Bone marrow (tissue), 2 donors: ENCODE results near the gene YOD1.

Source experiments
- DNase-seq, 2 donors: peaks; one replicate each; lab custom pipeline; 2025; lab: John Stamatoyannopoulos, UW

Gene YOD1

DNA sequence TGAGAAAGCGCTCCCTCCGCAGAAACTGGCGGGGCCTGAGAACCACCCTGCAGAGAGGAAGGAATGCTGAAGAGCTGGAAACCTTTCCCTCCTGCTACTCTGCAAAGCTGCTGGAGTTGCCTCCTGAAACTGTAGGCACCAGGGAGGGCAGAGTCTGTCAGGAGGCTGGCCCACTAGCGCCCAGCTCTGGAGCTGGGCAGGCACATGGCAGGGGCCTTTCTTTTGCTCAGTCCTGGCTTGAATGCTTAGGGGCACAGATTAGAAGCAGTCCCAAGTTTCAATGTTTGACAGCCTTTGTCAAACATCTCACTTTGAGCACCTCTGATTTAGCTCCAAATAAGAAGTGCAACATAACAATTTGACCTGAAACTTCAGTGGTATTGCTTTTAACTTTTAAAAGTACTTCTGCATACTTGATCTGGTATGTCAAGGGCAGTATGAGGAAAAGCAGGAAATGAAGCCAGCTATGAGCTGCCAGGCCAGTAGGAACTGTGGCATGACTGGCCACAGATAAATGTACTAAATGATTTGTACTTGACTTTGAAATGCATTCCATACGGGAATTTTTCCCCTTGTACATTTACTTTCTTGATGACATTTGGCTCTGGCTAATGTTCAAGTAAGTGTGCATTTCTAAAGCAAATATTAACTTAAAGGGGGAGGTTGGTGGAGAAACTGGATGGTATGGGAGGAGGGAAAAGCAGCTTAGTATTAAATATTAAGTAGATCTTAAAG, 25.7 kb downstream of the YOD1 start:
- DNase-seq = no peak

DNA sequence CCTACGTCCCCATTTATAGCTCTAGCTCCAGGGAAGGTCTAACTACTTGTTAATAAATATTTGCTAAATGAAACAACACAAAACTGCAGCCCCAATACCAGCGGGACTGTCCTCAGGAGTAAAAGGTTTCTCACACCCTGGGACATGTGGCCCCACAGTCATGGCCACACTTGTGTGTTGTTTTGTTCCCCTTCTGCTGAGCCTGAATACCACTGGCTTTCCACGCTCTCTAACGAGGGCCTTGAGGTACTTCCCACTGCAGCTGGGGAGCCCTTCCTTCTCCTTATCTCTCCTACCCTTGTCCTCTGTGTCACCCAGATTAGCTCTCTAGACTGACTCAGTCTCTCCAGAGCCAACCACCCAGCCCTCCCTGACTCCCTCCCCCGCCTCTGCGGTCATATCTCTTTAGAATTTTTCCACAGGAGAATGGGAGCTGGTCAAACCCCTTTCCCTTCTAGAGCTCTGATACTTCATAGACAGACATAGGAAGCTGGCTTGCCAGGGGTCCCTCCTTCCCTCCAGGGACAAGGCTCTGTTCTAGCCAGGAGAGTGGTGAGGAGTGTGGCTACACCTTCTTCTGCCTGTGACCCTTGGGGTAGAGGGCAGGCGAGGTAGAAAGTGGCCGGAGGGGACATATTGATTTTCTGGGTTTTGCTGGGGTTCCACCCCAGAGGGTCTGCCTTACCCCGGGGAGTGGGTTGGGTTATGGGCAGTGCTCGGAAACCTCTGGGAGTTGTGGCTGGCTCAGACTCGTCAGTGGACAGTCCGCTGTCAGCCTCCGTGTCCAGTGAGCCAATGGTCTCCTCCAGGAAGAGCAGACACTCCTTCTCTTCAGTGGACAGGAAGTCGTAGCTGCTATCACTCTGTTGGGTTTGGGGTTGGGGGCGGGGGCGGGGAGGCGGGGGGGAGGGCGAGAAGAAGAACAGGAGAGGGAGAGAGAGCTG, 26.5 kb downstream of the YOD1 start:
- DNase-seq = peak in 1 of 2 donors; percentile 77

DNA sequence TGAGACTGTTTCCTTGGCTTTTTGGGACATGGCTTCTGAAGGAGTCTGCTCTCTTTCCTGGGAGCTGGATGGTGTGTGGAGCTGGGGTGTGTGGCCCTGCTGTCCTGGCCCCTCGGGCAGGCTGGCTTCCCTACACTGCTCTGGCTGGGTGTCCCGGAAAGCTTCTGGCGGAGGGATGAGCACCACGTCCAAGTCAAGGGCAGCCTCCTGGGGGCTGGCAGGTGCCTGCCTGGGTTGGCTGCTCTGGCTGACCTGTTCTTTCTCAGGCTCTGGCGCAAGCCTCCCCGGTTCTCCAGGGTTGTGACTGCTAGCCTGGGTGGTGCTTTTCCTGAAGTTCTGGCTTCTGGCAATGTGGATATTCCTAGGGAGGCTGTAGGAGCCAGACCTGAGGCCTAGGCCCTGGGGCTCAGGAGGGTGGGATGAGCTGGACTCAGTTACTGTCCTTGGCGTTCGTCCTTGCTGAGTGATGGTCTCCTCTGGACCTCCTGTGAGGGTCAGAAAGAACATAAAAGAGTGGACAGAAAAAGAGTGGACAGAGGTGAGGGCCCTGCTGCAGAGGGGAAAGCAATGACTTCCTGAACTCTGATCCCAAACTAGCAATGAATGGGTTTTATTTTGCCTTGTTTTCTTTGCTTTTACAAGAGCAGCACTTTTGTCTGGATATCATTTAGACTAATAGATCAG, 27.9 kb downstream of the YOD1 start:
- DNase-seq = no peak

DNA sequence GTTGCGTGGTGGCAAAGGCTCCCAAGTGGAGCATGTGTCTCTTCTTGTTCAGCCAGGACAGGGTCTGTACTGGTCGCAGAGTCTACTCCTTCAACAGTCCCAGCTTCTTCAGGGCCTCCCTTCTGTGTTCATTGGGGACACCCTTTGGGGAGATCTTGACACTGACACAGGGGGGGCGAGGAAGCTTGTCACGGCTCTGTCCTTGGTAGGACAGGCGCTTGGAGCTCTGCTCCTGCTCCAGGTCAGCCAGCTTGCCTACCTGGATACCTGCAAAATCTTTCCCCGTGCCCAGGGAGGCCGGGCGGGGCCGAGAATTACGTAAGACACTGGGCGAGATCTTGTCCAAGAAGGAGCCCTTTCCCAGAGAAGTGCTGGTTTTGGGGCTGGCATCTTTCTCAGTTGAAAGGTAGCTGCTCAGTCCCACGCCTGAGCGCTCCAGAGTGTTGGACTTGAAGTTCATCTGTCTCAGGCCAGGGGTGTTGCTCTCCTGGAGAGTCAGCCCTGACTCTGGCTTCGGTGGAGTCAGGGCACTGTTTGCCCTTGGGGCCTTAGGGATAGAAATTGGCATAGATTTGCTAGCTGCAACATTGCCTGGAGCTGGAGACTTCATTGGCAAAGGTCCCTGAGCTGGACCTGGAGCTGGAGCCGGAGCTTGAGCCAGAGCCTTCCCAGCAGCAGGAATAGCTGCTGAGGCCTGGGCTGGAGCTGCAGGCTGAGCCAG, 29.0 kb downstream of the YOD1 start:
- no peak for DNase-seq

DNA sequence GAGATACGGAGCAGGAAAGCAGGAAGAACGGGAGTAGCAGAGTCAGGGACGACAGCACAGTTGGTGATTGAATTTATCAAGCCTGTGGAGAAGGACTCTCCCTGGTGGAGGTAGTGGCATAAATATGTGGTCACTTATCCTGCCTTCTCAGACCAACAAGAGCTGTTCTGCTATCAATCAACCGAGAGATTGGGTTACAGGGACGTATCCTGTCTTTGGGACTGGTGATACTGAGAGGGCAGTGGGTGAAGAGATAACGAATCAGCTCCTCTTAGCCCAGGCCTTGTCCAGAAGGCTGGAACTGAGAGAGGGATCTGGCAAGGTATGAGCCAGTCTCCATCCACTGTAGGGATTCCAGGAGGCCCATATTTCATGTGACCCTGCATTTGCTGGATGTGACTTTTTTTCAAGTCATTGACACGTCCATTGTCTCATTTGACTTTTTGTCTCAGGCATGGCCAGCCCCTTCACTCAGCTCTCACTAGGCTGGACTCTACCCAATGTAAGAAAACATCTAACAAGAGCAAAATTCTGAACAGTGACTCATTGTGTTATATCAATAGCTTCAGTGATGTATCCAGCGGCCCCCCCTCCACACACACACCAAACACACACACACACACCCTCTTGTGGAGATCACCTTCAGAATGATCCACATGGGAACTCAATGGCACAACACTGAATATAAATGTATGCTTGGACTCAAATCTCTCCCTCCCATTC, 29.7 kb downstream of the YOD1 start:
- DNase-seq = no peak

DNA sequence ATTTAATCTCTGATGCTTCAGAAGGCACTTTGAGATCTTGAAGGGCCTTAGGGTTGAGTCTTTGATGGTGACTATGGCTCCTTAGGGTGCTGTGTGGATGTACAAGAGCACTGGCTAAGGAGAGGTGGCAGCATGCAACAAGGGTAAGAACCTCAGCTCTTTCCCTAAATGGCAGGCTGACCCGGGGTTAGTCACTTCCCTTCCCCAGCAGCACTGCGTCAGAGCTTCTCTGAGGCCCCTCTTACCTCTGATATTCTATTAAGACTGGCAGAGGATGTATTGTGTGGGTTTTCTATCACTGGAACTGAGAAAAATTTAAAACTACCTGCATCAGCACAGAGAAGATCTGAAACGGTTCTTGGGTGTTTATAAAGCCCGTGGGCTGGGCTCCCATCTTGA, 30.3 kb downstream of the YOD1 start:
- no peak for DNase-seq

DNA sequence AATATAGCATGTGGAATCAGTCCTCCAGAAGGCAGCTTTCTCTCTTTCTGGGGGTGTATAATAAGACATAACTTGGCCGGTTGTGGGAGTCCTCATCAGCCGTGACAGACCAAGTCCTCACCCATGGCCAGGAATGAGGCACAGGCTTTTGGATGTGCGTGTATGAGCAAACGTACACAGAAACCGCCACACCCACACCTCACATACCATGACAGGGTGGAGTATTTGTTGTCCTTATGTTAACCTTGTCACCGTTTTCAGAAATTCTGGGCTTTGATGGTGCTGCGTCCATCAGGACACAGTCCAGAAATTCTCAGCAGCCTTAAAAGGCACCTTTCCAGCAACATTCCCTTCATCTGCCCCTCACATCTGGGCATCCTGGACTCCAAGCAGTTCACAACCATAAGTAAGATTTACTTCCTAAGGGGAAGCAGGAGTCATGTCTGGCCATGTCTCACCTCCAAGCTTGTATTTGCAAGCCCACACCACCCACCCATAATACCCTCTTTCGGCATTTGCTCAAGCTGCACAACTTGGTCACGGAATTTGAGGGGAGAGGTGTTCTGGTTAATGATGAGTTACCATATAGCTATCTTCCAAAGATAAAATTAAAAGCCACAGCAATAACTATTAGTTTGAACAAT, 30.8 kb downstream of the YOD1 start:
- DNase-seq = no peak

DNA sequence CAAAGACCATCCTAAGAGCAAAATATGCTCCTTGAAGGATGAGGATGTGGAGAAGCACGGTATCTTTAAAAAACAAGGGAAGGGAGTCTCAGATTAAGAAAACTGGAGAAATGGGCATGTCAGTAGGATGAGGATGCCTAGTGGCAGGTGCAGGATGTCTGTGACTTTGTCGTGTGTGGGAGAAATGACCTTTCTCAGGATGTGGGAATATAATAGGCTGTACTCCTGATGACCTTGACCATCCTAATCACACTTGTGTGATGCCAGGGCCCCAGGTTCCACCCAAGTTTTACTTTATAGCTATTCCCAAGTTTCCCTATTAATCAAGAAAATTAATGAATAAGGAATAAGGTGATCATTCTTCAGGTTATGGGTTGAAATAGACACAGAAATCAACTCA, 31.3 kb downstream of the YOD1 start:
- DNase-seq = no peak

DNA sequence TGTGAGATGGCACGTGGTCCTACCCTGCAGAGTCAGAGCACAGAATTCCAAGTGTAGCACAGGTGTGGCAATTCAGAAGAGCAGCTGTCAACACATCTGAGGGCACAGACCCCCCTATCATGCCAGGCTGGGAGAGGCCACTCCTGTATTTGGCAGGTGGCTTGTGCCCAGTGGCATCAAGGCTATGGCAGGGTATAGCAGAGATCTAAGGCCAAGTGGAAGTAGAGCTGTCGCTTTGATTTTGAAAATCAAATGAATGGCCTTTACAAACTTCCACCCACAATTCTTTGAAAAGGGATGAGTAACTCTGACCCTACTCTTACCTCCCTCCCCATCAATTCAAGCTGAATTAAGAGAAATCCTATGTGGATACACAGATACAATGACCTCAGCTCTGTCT, 31.8 kb downstream of the YOD1 start:
- no peak for DNase-seq

DNA sequence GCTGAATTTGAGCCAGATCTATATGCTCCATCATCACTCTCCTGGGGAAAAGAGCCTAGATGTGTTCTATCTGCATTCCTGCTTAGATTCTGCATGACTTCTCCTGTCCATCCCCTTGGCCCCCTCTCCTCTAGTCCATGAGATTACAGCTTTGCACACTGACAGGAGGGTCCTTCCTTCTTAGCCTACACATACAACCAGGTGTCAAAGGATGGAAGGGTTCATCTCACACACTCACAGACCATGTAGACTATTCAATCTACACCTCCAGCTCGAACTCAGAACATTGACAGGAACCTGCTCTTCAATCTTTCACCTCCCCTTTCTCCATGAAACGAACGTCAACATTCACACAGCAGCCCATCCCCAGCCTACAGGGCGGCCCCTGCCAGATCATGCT, 32.3 kb downstream of the YOD1 start:
- DNase-seq = no peak

DNA sequence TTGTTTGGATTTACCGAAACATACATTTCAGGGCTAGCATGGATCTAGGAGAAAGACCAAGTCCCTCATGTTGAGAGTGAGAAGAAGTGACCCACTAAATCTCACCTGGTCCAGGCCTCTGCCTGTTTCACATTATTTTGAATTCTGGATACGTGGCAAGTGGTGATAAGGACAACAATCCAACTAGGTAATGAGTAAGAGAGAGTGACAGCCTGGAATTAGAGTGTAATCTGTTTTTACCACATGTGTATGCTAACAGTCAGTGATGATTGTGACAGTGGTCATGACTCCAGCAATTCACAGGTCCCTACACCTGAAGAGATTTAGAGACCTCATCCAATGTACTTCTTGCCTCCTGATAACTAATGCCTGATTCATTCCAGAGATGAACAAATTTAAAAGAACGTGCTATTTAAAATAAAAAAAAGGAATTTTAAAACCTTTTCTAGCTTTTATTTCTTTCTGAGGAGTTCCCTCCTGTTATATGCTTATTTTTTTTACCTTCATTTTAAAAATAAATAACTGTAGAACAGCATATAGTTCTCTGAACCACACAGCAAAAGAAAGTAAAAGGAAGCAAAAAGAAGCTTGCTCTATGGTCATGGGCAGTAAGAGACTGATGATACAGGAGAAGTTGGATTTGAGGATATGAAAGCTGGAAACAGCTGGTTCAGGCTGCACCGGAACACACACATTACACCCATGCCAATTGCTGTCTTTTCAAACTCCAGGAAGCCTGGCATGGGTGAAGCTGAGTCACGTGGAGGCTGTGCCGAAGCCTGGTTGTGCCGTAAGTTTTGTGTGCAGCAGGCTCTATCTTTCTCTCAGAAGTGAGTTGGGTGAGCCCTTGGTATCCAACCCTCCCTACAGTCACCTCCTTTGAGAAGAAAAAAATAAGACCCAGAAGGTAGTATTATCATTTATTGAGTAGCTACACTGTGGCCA, 33.1 kb downstream of the YOD1 start:
- no peak for DNase-seq

DNA sequence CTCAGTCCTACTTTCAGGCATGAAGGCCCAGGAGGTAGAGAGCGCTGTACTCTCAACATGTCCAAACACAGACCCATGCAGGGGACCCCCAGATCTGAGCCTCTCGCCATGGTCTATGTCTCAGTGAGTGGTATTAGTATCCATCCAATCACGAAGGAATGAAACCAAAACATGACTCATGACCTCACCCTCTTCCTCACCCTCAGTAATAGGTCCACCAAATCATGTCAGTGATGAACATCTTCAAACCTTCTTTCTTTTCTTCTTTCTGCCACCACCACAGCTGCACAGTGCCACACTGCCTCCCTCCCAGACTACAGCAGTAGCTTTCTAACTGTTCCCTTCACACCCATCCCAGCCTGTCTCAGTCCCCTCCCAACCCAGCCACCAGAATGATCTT, 35.2 kb downstream of the YOD1 start:
- DNase-seq = no peak

DNA sequence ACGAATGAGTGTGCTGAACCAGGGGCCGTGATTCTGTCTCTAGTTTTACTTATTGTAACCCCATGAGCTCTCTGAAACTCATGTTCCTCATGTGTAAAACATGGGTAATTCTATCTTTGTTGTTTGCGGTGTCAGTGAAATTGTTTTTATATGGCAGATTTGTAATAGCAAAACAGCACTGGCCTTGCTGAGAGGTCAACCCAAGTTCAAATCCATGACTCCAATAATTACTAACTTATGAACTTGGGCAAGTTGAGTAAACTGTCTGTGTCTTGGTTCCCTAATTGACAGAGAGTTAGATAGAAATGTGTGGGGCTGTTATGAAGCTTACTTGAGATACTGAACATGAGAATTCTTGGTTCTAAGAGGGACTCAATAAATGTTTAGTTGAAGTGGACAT, 36.3 kb downstream of the YOD1 start:
- DNase-seq = no peak

DNA sequence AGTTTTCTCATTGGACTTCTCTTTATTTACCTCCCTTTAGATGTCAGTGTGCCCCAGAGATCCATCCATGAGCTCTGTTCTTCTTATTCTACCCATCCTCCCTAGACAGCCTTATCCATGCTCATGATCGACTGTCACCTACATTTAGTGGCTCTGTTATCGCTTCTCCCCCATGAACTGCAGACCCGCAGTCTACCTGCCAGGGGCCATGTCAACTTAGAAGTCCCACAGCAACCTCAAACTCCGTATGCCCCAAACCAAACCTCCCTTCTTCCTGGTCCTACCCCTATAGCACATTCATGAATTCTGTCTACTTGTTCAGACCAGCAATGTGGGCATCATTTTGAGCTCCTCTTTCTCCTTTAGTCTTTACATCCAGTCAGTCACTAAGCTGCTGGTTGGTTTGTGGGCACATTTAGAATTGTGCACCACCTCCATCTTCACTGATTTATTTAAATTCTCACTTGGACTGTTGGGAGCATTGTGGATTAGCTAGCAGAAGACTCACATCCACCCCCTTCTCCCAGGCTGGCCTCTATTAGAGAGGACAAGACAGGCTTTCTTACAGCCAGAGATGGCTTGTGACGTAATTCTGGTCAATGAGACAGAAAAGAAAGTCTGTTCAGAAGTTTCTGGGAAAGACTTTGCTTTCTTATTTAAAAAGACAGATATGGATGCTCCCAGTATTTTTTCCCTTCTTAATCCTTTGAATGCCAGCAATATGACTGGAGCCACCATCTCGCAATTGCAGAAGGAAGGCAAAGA, 37.5 kb downstream of the YOD1 start:
- DNase-seq = no peak

DNA sequence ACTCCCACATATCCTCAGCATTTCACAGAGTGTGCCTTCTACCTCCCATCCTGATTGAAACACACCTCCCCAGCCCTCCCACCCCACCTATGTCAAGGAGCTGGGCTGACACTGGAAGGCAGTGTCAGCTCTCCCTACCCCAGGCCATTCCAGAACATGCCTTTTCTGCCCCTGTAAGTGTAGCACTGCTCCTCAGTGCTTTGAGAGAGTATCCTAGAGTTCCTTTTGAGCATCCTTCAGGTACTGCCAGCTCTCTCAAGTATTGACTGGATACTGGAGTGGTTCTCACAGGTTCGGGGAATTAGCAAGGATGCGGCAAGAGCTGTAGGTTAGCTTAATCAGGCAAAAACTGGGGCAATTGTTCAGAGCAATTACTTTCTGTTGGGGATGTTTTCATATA, 40.3 kb downstream of the YOD1 start:
- no peak for DNase-seq

DNA sequence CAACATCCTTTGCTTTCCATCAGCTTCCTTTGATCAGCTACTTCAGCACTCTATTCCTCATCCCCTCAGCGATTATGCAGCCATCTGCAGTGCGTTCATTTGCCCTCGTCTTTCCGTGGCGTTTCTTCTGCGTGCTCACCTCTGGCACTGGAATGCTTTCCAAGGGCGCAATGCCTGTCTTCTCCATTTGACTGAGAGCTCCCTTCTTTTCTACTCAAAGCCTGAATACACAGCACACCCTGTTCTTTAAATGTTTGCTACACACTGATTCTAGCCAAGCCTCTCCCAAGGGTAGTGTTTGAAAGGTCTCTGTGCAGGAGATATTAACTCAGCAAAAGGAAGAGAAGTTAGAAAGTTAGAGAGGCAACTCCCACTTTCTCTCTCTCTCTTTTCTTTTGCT, 41.1 kb downstream of the YOD1 start:
- no peak for DNase-seq

DNA sequence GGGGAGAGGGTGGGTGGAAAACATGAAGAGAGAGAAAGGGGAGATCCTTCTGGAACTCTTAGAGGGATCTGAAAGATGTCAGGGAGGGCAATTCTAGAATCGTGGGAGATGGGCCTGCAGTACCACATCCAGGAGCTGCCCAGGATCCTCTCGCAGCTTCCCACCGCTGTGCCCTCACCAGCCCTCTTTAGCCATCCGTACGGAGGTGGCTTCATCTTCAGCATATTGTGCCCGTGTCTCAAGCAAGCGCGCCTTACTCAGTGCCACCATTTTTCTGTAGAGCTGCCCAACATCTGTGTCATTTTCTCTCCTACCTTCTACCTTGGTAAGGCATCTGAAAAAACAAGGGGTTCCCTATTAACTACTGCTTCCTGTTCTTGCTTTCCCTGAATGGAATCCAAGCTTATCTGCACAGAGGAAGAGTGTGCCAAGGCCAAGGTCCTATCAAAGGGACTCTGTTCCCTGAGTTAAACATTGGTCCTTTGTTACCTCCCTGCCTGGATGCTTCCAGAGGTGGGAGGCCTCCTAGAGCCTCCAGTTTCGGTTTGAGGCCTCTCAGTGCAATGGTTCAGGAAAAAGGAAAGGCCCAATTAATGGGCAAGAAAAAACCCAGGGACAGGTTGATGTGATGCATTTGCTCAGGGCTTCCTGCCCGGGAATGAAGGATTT, 41.7 kb downstream of the YOD1 start:
- no peak for DNase-seq

DNA sequence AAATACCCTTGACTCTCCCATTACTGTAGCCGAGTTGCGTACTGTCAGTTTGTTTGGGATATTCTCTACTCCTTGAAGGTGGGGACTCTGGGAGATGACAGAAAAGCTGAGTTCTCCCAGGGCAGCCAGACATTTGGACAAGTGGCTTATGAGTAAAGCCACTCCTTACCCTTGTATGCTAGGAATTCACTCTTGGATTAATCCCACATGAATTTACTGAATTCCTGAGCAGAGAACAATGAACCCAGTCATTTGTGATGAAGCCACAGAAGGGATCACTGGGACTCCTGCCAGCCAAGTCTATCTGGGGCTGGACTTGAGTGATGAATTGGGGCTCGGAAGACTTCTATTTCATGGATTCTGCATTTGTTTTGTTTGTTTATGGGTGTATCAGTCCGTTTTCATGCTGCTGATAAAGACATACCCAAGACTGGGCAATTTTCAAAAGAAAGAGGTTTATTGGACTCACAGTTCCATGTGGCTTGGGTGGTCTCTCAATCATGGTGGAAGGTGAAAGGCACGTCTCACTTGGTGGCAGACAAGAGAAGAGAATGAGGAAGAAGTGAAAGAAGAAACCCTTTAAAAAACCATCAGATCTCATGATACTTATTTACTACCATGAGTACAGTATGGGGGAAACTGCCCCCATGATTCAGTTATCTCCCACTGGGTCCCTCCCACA, 43.5 kb downstream of the YOD1 start:
- no peak for DNase-seq
